Mesodermal cell (in vitro differentiated cells): ENCODE results near the gene KISS1R.
"Not testable (repeated sequence)": the region's sequence is repeated elsewhere in the genome, so short reads cannot be mapped to it uniquely, and the experiment has no call there.

Experiments
- H3K27ac ChIP-seq: 2 replicates; pipeline ENCODE4 v1.7.0; 2013; ENCODE audit warnings: mild to moderate bottlenecking, low read depth, low read length, moderate library complexity; ENCODE audit not compliant: severe bottlenecking
- H3K36me3 ChIP-seq: 2 replicates; pipeline ENCODE4 v1.7.1; 2013; ENCODE audit warnings: mild to moderate bottlenecking, low read length, moderate library complexity; ENCODE audit not compliant: control insufficient read depth, insufficient read depth
- H3K4me1 ChIP-seq: one replicate; pipeline ENCODE4 v1.7.1; 2013; ENCODE audit warnings: mild to moderate bottlenecking, low read length; ENCODE audit not compliant: insufficient read depth, control insufficient read depth, poor library complexity, severe bottlenecking
- H3K4me3 ChIP-seq: 2 replicates; pipeline ENCODE4 v1.7.0; 2013; ENCODE audit warnings: low read length, control low read depth, mild to moderate bottlenecking; ENCODE audit not compliant: insufficient read depth, poor library complexity, severe bottlenecking; ENCODE audit errors: extremely low read depth
- H3K9me3 ChIP-seq: 2 replicates; pipeline ENCODE4 v1.7.1; 2013; ENCODE audit warnings: mild to moderate bottlenecking, low read length, moderate library complexity; ENCODE audit not compliant: control insufficient read depth
- WGBS, 2 experiments: methylation state at CpG; one replicate each; pipeline ENCODE4 v1.1.5; 2013; ENCODE audit warnings: missing lambda C conversion rate in 2 of 2; ENCODE audit not compliant: insufficient coverage in 2 of 2; 5-methylcytosine and 5-hydroxymethylcytosine counted together

KISS1R gene

DNA sequence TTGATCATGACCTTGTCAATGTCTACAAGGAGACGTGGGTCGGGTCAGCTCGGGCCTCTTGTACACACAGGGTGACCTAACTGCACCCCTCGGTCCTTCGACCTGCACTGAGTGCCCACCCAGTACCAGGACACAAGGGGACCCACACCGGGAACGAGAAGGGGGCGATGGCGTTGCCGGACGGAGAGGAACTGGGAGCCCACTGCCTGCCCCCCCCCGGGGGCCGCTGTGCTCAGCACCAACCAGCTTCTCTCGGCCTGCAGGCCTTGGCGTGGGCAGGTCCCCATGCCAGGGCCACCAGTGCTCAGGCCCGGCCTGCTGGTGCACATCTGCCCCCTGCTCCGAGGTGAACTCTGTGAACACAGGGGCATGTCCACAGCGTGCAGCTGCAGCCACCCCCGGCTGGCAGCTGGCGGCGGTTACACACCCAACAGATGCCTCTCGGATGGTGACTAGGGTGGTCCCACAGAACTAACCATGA is 43.5 kb upstream of the KISS1R start:
- WGBS, 2 experiments: 91 to 95% methylated on average over 19 to 22 of the region's 22 CpGs
- Histone ChIP-seq H3K4me1 (peaks cover 10% of the 10 kb centered on the region), H3K9me3 (no peaks in the 10 kb centered on the region), H3K36me3 (peaks cover 49% of the 10 kb centered on the region), H3K27ac (no peak overlapping the region), H3K4me3 (no peak overlapping the region)

DNA sequence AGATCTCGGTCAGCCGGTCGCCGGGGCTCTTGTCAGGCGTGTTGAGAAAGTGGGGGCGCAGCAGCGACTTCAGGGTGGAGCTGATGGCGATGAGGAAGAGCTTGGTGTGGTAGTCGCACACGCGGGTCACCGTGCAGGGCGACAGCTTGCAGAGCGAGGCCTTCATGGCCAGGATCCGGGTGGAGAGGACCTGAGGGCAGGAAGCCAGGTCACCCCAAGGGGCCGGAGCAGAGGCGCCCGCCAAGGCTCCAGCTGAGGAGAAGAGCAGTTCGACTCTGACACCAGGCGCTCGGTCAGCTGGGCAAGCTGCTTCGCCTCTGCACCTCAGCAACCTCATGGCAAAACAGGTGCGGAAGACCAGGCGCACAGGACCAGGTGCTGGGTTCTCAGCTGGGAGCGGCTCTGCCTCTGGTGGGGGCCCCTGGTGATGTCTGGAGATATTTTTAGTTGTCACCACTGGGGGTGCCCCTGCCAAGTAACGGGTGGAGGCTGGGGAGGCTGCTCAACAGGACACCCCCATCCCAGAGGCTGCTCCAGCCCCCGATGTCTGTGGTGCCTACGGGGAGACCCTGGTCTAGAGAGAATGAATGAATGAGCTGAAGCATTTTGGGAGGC is 41.8 kb upstream of the KISS1R start:
- Histone ChIP-seq H3K4me1 (no peaks in the 10 kb centered on the region), H3K9me3 (no peaks in the 10 kb centered on the region), H3K36me3 (peaks cover 48% of the 10 kb centered on the region), H3K4me3 (no peak overlapping the region), H3K27ac (no peak overlapping the region)
- WGBS, 2 experiments: 97 to 98% methylated on average over 25 to 26 of the region's 28 CpGs

DNA sequence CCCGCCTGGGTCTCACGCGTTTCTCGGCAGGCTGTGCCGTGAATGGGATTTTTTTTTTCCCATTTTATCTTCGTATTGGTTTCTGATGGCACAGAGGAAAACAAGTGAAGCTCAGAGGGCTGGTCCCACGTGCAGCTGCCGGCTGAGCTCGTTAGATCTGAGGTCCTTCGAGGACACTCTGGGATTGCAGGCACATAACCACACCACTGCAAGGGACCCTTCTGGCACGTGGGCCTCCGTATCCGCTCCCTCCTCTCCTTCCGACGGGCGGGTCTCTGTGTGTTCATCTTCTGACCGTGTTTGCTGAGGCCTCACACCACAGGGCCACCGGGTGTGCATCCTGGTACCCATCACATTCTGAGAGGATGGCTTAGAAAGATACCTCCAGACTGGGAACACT is 41.0 kb upstream of the KISS1R start:
- Histone ChIP-seq H3K4me1 (no peaks in the 10 kb centered on the region), H3K36me3 (peaks cover 48% of the 10 kb centered on the region), H3K9me3 (no peaks in the 10 kb centered on the region), H3K4me3 (no peak overlapping the region), H3K27ac (no peak overlapping the region)
- 93 to 97% methylated on average over 17 to 18 of the region's 18 CpGs for WGBS, 2 experiments

DNA sequence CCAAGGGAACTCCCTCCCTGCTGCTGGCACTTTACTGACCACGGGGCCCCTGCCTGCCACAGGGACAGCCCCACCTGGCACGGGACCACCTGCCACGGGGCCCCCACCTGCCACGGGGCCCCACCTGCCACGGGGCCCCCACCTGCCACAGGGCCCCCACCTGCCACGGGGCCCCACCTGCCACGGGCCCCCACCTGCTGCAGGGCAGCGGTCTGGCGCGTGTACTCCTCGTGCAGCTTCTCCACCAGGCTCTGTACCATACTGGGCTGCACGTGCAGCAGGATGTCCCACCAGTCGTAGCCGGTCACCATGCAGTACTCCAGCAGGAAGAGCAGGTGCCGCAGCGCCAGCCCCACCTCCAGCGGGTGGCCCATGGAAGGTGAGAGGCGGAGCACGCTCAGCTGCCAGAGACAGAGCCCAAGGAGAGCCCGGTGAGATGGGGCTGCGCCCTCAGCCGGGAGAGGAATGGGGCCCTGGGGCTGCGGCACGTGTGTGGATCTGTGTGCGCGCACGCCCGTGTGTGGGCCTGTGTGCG is 40.3 kb upstream of the KISS1R start:
- H3K36me3 ChIP-seq: peaks cover 56% of the 10 kb centered on the region
- no peaks in the 10 kb centered on the region for H3K9me3 ChIP-seq
- no peak overlapping the region for H3K4me3 ChIP-seq

DNA sequence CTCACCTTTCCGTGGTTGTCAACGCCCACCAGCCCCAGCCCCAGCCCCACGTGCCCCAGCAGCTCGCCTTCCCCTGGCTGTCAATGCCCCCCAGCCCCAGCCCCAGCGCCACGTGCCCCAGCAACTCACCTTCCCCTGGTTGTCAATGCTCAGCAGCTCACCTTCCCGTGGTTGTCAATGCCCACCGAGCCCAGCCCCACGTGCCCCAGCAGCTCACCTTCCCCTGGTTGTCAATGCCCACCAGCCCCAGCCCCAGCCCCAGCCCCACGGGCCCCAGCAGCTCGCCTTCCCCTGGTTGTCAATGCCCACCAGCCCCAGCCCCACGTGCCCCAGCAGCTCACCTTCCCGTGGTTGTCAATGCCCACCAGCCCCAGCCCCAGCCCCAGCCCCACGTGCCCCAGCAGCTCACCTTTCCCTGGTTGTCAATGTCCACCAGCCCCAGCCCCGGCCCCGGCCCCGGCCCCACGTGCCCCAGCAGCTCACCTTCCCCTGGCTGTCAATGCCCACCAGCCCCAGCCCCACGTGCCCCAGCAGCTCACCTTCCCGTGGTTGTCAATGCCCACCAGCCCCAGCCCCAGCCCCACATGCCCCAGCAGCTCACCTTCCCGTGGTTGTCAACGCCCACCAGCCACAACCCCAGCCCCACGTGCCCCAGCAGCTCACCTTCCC is 39.0 kb upstream of the KISS1R start:
- H3K36me3 ChIP-seq: peaks cover 64% of the 10 kb centered on the region
- H3K9me3 ChIP-seq, H3K27ac ChIP-seq, H3K4me3 ChIP-seq, H3K4me1 ChIP-seq: not testable (repeated sequence)
- WGBS, 2 experiments: 77 to 90% methylated on average over 6 to 8 of the region's 23 CpGs

More for the DNA sequence above, 40.3 kb upstream of the KISS1R start:
- WGBS, 2 experiments: 93% methylated on average over 21 to 27 of the region's 29 CpGs
- Histone ChIP-seq H3K4me1 (no peaks in the 10 kb centered on the region), H3K27ac (no peak overlapping the region)

DNA sequence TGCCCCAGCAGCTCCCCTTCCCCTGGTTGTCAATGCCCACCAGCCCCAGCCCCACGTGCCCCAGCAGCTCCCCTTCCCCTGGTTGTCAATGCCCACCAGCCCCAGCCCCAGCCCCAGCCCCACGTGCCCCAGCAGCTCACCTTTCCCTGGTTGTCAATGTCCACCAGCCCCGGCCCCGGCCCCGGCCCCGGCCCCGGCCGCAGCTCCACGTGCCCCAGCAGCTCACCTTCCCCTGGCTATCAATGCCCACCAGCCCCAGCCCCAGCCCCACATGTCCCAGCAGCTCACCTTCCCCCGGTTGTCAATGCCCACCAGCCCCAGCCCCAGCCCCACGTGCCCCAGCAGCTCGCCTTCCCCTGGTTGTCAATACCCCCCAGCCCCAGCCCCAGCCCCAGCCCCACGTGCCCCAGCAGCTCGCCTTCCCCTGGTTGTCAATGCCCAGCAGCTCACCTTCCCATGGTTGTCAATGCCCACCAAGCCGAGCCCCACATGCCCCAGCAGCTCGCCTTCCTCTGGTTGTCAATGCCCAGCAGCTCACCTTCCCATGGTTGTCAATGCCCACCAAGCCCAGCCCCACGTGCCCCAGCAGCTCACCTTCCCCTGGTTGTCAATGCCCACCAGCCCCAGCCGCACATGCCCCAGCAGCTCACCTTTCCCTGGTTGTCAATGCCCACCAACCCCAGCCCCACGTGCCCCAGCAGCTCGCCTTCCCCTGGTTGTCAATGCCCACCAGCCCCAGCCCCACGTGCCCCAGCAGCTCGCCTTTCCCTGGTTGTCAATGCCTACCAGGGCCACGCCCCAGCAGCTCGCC is 38.2 kb upstream of the KISS1R start:
- not testable (repeated sequence) for H3K9me3 ChIP-seq, H3K4me1 ChIP-seq, H3K4me3 ChIP-seq, H3K27ac ChIP-seq
- peaks cover 65% of the 10 kb centered on the region for H3K36me3 ChIP-seq
- 89 to 91% methylated on average over 17 to 20 of the region's 24 CpGs for WGBS, 2 experiments

DNA sequence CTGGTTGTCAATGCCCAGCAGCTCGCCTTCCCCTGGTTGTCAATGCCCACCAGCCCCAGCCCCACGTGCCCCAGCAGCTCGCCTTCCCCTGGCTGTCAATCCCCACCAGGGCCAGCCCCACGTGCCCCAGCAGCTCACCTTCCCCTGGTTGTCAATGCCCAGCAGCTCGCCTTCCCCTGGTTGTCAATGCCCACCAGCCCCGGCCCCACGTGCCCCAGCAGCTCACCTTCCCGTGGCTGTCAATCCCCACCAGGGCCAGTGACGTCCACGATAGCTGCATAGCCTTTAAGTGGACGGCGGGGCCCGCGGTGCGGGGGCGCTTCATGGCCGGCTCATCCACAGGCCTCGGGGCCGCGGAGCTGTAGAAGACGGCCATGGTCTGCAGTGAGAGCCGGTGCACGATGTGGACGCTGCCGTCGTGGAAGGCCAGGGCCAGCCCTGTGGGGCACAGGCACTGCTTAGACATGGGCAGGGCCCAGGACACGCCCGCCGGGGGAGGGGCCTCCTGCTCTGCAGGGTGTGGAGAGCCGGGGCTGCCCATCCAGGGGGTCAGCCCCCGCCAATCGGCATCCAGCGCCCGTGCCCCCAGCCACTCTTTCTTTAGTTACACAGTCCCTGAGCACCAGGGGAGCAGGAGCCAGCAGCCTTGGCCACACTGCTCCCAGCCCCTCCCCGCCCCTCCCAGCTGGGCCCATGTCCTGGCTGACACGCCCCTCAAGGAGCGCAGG is 37.3 kb upstream of the KISS1R start:
- H3K4me3 ChIP-seq: no peak overlapping the region
- peaks cover 71% of the 10 kb centered on the region for H3K36me3 ChIP-seq
- no peaks in the 10 kb centered on the region for H3K4me1 ChIP-seq
- 92 to 95% methylated on average over 34 to 36 of the region's 37 CpGs for WGBS, 2 experiments
- no peaks in the 10 kb centered on the region for H3K9me3 ChIP-seq
- H3K27ac ChIP-seq: no peak overlapping the region

DNA sequence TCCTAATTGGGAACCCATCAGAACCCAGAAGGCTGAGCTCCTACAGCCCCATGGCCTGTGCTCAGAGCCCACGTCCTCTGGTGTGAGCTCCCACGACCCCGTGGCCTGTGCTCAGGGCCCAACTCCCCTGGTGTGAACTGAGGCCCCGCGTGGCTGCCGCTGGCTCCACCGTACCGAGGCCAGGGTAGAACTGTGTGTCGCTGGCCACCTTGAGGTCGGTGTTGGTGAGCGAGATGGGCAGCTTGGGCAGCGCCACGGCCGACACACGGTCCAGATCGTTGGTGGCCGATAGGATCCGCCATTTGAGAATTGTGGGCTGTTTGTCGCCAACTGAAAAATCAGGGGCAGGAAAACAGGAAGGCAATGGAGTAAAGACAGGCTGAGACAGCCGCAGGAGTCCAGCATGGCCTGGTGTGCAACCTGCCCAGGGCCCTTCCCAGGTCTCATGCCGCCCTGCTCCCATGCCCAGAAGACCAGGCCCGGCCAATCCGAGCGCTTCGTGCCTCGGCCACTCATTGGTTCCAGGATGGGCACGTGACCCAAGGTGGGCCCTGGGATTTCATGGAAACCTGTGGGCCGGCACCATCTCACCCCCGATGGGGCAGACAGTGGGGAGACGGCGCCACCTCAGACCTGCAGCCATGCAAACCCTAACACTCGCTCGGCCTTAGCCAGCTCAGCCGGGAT is 35.6 kb upstream of the KISS1R start:
- no peak overlapping the region for H3K27ac ChIP-seq
- no peak overlapping the region for H3K4me3 ChIP-seq
- no peaks in the 10 kb centered on the region for H3K9me3 ChIP-seq
- peaks cover 75% of the 10 kb centered on the region for H3K36me3 ChIP-seq
- WGBS, 2 experiments: 97 to 99% methylated on average over 34 of the region's 34 CpGs
- H3K4me1 ChIP-seq: no peaks in the 10 kb centered on the region

DNA sequence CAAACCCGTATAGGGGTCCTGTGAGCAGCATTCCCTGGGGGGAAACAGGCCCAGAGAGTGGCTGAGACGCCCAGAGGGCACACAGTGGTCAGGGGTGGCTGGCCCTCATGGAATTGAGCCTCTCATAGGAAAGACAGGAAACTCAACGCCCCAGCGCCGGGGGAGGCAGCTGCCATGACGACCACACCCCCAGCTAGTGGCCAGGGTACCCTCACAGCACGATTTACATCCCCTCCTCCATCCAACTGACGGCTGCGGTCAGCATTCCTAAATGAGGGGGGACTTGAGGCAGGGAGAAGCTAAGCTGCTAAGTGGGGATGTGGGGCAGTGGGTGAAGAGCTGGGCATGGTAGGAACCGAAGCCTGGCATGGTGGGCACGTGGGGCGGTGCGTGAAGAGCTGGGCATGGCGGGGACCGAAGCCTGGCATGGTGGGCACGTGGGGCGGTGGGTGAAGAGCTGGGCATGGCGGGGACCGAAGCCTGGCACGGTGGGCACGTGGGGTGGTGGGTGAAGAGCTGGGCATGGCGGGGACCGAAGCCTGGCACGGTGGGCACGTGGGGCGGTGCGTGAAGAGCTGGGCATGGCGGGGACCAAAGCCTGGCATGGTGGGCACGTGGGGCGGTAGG is 34.1 kb upstream of the KISS1R start:
- Histone ChIP-seq H3K4me1 (no peaks in the 10 kb centered on the region), H3K36me3 (peaks cover 75% of the 10 kb centered on the region), H3K27ac (no peak overlapping the region), H3K9me3 (no peaks in the 10 kb centered on the region), H3K4me3 (no peak overlapping the region)
- WGBS, 2 experiments: 93 to 96% methylated on average over 6 to 8 of the region's 30 CpGs
